Embryonic facial prominence (tissue), 1 donor: ENCODE data around the gene LIMA1.

ENCODE experiments used
- DNase-seq: peaks from one replicate; pipeline ENCODE4 v3.0.0-alpha.2; 2016; ENCODE audit errors: extremely low spot score

The LIMA1 gene

GRCh38 chr12:50129290-50129689 is 154.0 kb downstream of the LIMA1 start:
- no peak for DNase-seq

GRCh38 chr12:50127546-50127945 is 155.8 kb downstream of the LIMA1 start:
- DNase-seq, result no peak
